Esophagus muscularis mucosa (tissue), 4 donors: ENCODE data around the gene CCDC50.

Experiments used
- CTCF ChIP-seq, 3 experiments: fragments of 200-600 bp in 2 of 3; fragments of 450-650 bp in 1 of 3; sonication (generic) in 2 of 3; IDR thresholded peaks; one replicate each; pipeline ENCODE4 v1.5.1; 2017 to 2019; ENCODE audit warnings: antibody characterized with exemption in 3 of 3, mild to moderate bottlenecking in 2 of 3, moderate library complexity in 1 of 3
- EP300 ChIP-seq: sonication (generic); formaldehyde crosslinking; IDR thresholded peaks from one replicate; pipeline ENCODE4 v1.6.1; 2017; ENCODE audit warnings: antibody characterized with exemption
- POLR2A ChIP-seq: fragments of 450-650 bp; IDR thresholded peaks from one replicate; pipeline ENCODE4 v1.6.1; 2017; ENCODE audit warnings: antibody characterized with exemption, moderate library complexity, mild to moderate bottlenecking, low read depth
- POLR2AphosphoS5 ChIP-seq, 2 donors: sonication (generic); formaldehyde crosslinking; IDR thresholded peaks; one replicate each; pipeline ENCODE4 v1.6.1; 2017; ENCODE audit warnings: antibody characterized with exemption in 2 of 2

- TF ChIP-seq POLR2A = no peak
- TF ChIP-seq CTCF (IDR thresholded peaks at IDR 0.05) = no peak
- no peak for TF ChIP-seq EP300
- TF ChIP-seq POLR2AphosphoS5 (IDR thresholded peaks at IDR 0.05) = no peak
Observed at GRCh38 chr3:191431160-191431822, 102.1 kb downstream of the CCDC50 start.
